Measurements from ENCODE around the gene PCGF3.

GRCh38 chr4:777520-778262 lies 72.1 kb downstream of the PCGF3 start:
- TF ChIP-seq RARB (CRISPR knock-in tag; IDR thresholded peaks at IDR 0.05): no peak
- TF ChIP-seq CSRNP3 (CRISPR knock-in tag; IDR thresholded peaks at IDR 0.05): no peak
- no peak for TF ChIP-seq ISL1 (CRISPR knock-in tag; IDR thresholded peaks at IDR 0.05)
- TF ChIP-seq OSR1 (CRISPR knock-in tag; IDR thresholded peaks at IDR 0.05): no peak
- TF ChIP-seq SNAI2 (CRISPR knock-in tag; IDR thresholded peaks at IDR 0.05): no peak
- no peak for TF ChIP-seq ZC3H10 (CRISPR knock-in tag; IDR thresholded peaks at IDR 0.05)
- no peak for TF ChIP-seq POU6F1 (CRISPR knock-in tag; IDR thresholded peaks at IDR 0.05; ENCODE audit: borderline replicate concordance, low read depth)
- no peak for TF ChIP-seq PATZ1 (CRISPR knock-in tag; IDR thresholded peaks at IDR 0.05; ENCODE audit: borderline replicate concordance)
- no peak for TF ChIP-seq ZNF8 (CRISPR knock-in tag; IDR thresholded peaks at IDR 0.05)

All from SK-N-SH treated with all-trans-retinoic acid at 6 μM for 48 hours (cell line).